Activated naive CD4-positive, alpha-beta T cell treated with anti-CD3 and anti-CD28 coated beads, Interleukin-2, amount 50 U/mL, for 24 hours (primary cell): ENCODE data around the gene BAIAP3.

Experiments used
- H3K27ac Mint-ChIP-seq: one replicate; pipeline ENCODE4 v1.8.0; 2021; ENCODE audit warnings: mild to moderate bottlenecking, mixed read lengths
- H3K27me3 Mint-ChIP-seq: one replicate; pipeline ENCODE4 v1.8.0; 2021; ENCODE audit warnings: mixed read lengths
- H3K36me3 Mint-ChIP-seq: one replicate; pipeline ENCODE4 v1.8.0; 2021; ENCODE audit warnings: mixed read lengths
- H3K4me1 Mint-ChIP-seq: one replicate; pipeline ENCODE4 v1.8.0; 2021; ENCODE audit warnings: mixed read lengths
- H3K4me3 Mint-ChIP-seq: one replicate; pipeline ENCODE4 v1.8.0; 2021; ENCODE audit warnings: mild to moderate bottlenecking, mixed read lengths
- H3K9me3 Mint-ChIP-seq: one replicate; pipeline ENCODE4 v1.8.0; 2021; ENCODE audit warnings: mixed read lengths

Gene BAIAP3

DNA sequence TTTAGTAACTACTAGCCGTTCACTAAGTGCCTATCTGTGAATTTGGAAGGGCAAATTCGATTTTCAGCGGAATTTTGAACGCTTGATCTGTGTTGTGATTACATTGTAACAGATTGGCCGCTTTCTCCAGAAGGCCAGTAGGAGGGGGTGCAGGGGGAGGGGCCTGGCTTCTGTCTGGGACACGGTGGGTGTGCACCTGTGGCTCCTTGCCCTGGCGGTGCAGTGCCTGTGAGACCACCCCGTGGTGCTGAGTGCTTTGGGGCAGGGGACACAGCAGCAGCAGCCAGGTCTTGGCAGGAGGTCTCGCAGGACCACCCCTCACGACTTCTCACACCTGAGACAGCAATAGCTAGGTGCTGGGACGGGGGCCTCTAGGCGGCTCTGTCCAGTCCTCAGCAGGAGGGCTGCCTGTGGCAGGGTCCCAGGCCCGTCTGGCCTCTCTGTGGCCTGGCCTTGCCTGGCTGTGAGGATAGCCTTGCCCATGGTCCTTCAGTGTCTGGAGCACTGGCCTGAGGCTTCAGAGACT is 22.2 kb upstream of the BAIAP3 start:
- Mint-ChIP-seq H3K27ac (peak overlapping the region; percentile 96), H3K9me3 (no peaks in the 10 kb centered on the region), H3K4me1 (peaks cover 38% of the 10 kb centered on the region), H3K27me3 (no peaks in the 10 kb centered on the region), H3K36me3 (peaks cover 4% of the 10 kb centered on the region), H3K4me3 (peak overlapping the region; percentile 98)

DNA sequence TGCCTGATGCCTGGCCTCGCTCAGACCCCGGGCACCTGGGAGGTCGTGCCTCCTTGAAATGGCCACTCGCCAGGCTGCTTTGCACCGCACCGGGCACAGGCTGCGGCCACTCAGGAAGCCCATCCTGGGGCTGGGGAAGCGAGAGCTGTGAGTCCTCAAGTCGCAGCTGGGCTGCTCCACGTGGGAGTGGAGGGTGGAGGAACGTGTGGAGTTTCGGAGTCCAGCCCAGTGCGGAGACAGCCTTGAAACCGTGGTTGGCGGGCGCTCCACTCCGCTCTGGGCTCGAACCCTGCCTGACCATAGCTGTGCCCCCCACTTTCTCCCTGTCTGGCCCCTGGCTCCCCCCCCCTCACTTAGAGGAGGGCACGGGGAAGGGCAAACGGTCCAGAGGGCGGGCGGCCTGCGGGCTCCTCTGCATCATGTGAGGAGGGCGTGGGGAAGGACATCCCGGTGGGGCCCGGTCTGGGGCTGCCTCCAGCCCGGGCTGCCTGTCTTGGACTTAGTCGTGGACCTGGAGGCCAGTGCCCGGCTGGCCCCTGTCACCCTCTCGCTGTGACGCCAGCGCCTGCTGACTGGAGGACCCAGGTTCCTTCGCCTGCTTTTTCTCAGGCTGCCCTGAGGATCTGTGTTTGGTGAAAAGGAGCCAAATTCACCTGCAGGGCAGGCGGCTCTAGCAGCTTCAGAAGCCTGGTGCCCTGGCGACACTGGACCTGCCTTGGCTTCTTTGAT is 21.5 kb upstream of the BAIAP3 start:
- Mint-ChIP-seq H3K4me3 (peak overlapping the region; percentile 98), H3K9me3 (no peaks in the 10 kb centered on the region), H3K36me3 (peaks cover 4% of the 10 kb centered on the region), H3K27ac (no peak overlapping the region), H3K4me1 (peaks cover 35% of the 10 kb centered on the region), H3K27me3 (no peaks in the 10 kb centered on the region)

DNA sequence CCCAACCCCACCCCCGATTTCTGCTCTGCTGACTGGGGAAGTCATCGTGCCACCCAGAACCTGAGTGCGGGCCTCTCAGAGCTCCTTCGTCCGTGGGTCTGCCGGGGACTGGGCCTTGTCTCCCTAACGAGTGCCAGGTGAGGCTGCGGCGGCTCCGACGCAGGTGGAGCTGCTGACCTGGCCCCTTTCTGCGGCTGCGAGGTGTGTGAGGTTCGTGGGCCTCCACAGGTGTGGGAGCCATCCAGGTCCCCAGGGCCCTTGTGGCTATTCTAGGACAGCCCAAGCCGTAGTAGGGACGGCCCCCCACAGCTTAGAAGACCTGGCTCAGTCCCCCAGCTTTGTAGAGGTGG is 21.0 kb upstream of the BAIAP3 start:
- Mint-ChIP-seq H3K4me1 (peaks cover 35% of the 10 kb centered on the region), H3K27me3 (no peaks in the 10 kb centered on the region), H3K27ac (no peak overlapping the region), H3K36me3 (peaks cover 4% of the 10 kb centered on the region), H3K9me3 (no peaks in the 10 kb centered on the region), H3K4me3 (peak overlapping the region; percentile 47)

DNA sequence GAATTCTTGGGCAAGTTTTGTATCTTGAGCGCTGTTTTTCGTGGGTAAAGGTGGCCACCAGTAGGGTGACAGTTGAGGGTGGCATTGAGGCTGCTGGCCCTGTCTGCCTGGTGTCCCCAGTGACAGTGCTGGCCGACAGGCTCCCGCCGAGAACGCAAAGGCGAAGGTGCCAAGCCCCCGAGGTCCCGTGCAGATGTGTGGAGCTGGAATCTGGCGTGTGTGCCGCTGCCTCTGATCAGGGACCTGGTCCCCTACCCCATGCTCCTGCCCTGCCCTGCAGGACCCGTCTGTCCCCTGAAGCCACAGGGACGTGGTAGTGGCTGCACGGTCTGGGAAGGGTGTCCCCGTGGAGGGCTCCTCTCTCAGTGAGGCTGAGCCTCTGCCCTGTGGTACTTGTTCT is 20.5 kb upstream of the BAIAP3 start:
- no peaks in the 10 kb centered on the region for H3K27me3 Mint-ChIP-seq
- peaks cover 34% of the 10 kb centered on the region for H3K4me1 Mint-ChIP-seq
- H3K27ac Mint-ChIP-seq, result peak overlapping the region; percentile 51
- H3K36me3 Mint-ChIP-seq, result peaks cover 4% of the 10 kb centered on the region
- H3K4me3 Mint-ChIP-seq, result peak overlapping the region; percentile 47
- H3K9me3 Mint-ChIP-seq, result no peaks in the 10 kb centered on the region

- Mint-ChIP-seq H3K36me3 (peaks cover 6% of the 10 kb centered on the region), H3K9me3 (no peaks in the 10 kb centered on the region), H3K4me1 (peaks cover 31% of the 10 kb centered on the region), H3K4me3 (no peak overlapping the region), H3K27me3 (no peaks in the 10 kb centered on the region), H3K27ac (no peak overlapping the region)
Observed at GRCh38 chr16:1313721-1314369, 19.6 kb upstream of the BAIAP3 start.

GRCh38 chr16:1314399-1315068 is 18.9 kb upstream of the BAIAP3 start:
- Mint-ChIP-seq H3K4me3 (no peak overlapping the region), H3K27me3 (no peaks in the 10 kb centered on the region), H3K36me3 (peaks cover 8% of the 10 kb centered on the region), H3K4me1 (peaks cover 31% of the 10 kb centered on the region), H3K27ac (no peak overlapping the region), H3K9me3 (no peaks in the 10 kb centered on the region)

DNA sequence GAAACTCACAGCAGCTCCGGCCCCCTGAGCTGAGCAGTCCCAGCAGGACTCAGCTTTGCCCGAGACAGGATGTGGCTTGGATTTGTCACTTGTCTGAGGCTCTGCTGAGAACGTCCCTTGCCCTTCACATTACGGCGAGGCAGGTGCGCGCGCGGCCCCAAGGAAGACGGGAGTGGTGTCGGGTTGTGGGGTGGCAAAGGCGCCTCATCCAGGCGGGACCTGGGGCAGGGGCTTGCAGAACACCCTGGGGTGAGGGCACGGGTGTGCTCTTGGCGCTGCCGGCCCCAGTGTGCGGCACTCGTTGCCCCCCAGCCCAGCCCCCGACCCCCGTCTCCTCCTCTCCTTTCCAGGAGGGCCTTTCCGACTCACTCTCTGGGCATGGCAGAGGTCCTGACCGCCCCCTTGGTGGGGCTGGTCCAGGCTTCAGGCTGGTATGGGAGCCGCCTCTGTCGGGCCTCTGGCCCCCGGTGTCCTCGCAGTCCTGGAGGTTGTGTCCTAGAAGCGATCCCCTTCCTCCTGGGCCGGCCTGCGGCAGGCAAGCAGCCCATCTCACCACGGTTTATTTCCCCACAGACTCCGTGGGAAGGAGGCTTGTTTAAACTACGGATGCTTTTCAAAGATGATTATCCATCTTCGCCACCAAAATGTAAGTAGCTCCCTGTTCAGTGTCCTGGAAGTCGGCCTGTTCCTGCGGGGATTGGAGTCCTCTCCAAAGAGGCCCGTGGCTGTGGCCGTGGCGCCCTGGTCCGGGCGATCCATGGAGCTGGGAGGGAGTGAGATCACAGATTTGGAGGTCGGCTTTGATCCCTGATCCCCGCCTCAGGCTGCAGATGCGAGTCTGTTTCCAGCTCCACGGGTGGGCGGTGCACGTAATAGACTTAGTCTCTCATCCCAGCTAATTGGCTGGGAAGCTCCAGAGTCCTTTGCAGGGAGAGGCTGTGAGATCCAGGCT is 18.1 kb upstream of the BAIAP3 start:
- Mint-ChIP-seq H3K27ac (no peak overlapping the region), H3K4me3 (no peak overlapping the region), H3K9me3 (no peaks in the 10 kb centered on the region), H3K27me3 (no peaks in the 10 kb centered on the region), H3K4me1 (peaks cover 27% of the 10 kb centered on the region), H3K36me3 (peaks cover 5% of the 10 kb centered on the region)

GRCh38 chr16:1316033-1316405 is 17.4 kb upstream of the BAIAP3 start:
- Mint-ChIP-seq H3K9me3 (no peaks in the 10 kb centered on the region), H3K27ac (peak overlapping the region; percentile 59), H3K36me3 (peaks cover 5% of the 10 kb centered on the region), H3K4me1 (peaks cover 21% of the 10 kb centered on the region), H3K4me3 (no peak overlapping the region), H3K27me3 (no peaks in the 10 kb centered on the region)

- Mint-ChIP-seq H3K4me3 (no peak overlapping the region), H3K9me3 (no peaks in the 10 kb centered on the region), H3K27me3 (no peaks in the 10 kb centered on the region), H3K36me3 (peaks cover 5% of the 10 kb centered on the region), H3K27ac (no peak overlapping the region), H3K4me1 (peaks cover 13% of the 10 kb centered on the region)
Observed at GRCh38 chr16:1317479-1318267, 15.8 kb upstream of the BAIAP3 start.

- Mint-ChIP-seq H3K27ac (no peak overlapping the region), H3K9me3 (no peaks in the 10 kb centered on the region), H3K36me3 (peaks cover 5% of the 10 kb centered on the region), H3K4me1 (peaks cover 8% of the 10 kb centered on the region), H3K4me3 (no peak overlapping the region), H3K27me3 (no peaks in the 10 kb centered on the region)
Observed at GRCh38 chr16:1318268-1318545, 15.2 kb upstream of the BAIAP3 start.

- Mint-ChIP-seq H3K36me3 (peaks cover 5% of the 10 kb centered on the region), H3K4me1 (peaks cover 7% of the 10 kb centered on the region), H3K4me3 (no peak overlapping the region), H3K27ac (no peak overlapping the region), H3K9me3 (no peaks in the 10 kb centered on the region), H3K27me3 (no peaks in the 10 kb centered on the region)
Observed at GRCh38 chr16:1319041-1319440, 14.4 kb upstream of the BAIAP3 start.

- H3K9me3 Mint-ChIP-seq, result no peaks in the 10 kb centered on the region
- H3K4me1 Mint-ChIP-seq, result peaks cover 4% of the 10 kb centered on the region
- H3K36me3 Mint-ChIP-seq, result peaks cover 5% of the 10 kb centered on the region
- H3K4me3 Mint-ChIP-seq, result no peak overlapping the region
- H3K27me3 Mint-ChIP-seq, result no peaks in the 10 kb centered on the region
- H3K27ac Mint-ChIP-seq, result no peak overlapping the region
Observed at GRCh38 chr16:1320097-1320496, 13.3 kb upstream of the BAIAP3 start.

- H3K27ac Mint-ChIP-seq, result no peak overlapping the region
- peaks cover 5% of the 10 kb centered on the region for H3K36me3 Mint-ChIP-seq
- peaks cover 4% of the 10 kb centered on the region for H3K4me1 Mint-ChIP-seq
- no peaks in the 10 kb centered on the region for H3K9me3 Mint-ChIP-seq
- no peaks in the 10 kb centered on the region for H3K27me3 Mint-ChIP-seq
- no peak overlapping the region for H3K4me3 Mint-ChIP-seq
Observed at GRCh38 chr16:1320658-1321240, 12.7 kb upstream of the BAIAP3 start.

DNA sequence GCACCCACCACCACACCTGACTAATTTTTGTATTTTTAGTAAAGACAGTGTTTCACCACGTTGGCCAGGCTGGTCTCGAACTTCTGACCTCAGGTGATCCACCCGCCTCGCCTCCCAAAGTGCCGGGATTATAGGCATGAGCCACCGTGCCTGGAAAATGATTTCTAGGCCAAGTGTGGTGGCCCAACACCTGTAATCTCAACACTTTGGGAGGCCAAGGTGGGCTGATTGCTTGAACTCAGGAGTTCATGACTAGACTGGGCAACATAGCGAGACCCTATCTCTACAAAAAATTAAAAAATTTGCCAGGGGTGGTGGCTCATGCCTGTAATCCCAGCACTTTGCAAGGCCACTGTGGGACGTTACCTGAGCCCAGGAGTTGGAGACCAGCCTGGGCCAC is 11.0 kb upstream of the BAIAP3 start:
- Mint-ChIP-seq H3K27ac (no peak overlapping the region), H3K9me3 (no peaks in the 10 kb centered on the region), H3K36me3 (peaks cover 5% of the 10 kb centered on the region), H3K4me3 (no peak overlapping the region), H3K4me1 (peaks cover 4% of the 10 kb centered on the region), H3K27me3 (no peaks in the 10 kb centered on the region)
